Ovary (tissue), 9 donors: Measurements from ENCODE around the gene ZFAND2A. TPM values are rescaled to one million over a fixed set of nuclear protein-coding genes. Genes with fewer than 3 reads are reported as not detected.

Experiments
- DNase-seq, 5 donors: peaks; one replicate each; pipeline ENCODE4 v3.0.0-alpha.2; 2019 to 2020
- H3K27ac ChIP-seq, 2 donors: fragments of 200-600 bp; one replicate each; pipeline versions ENCODE4 v1.5.1 to v1.8.0; 2019 to 2022
- H3K27me3 ChIP-seq: fragments of 200-600 bp; one replicate; pipeline ENCODE4 v1.8.0; 2022
- H3K36me3 ChIP-seq: fragments of 200-600 bp; sonication (generic); one replicate; pipeline ENCODE4 v1.5.1; 2019
- H3K4me1 ChIP-seq: one replicate; pipeline ENCODE4 v1.8.1; 2013; ENCODE audit warnings: mild to moderate bottlenecking, moderate library complexity; ENCODE audit not compliant: insufficient read depth
- H3K4me3 ChIP-seq: fragments of 200-600 bp; sonication (generic); one replicate; pipeline ENCODE4 v1.5.1; 2017
- H3K9me3 ChIP-seq, 2 donors: fragments of 200-600 bp in 1 of 2; sonication (generic) in 1 of 2; one replicate each; pipeline versions ENCODE4 v1.5.1 to v1.8.1; 2013 to 2019; ENCODE audit warnings: mild to moderate bottlenecking in 1 of 2, moderate library complexity in 1 of 2
- EP300 ChIP-seq: sonication (generic); formaldehyde crosslinking; IDR thresholded peaks from one replicate; pipeline ENCODE4 v1.6.1; 2017; ENCODE audit warnings: antibody characterized with exemption
- POLR2A ChIP-seq: fragments of 450-650 bp; IDR thresholded peaks from one replicate; pipeline ENCODE4 v1.6.1; 2017; ENCODE audit warnings: antibody characterized with exemption, mild to moderate bottlenecking, moderate library complexity
- WGBS, 3 donors: extraction: QIAGEN DNeasy Blood & Tissue Kit in 1 of 3; methylation state at CpG; one replicate each; pipeline versions ENCODE4 v1.1.5 to v1.1.7; 2013 to 2017; 5-methylcytosine and 5-hydroxymethylcytosine counted together
- intact Hi-C, 4 donors: fragments of 100-400 bp; cut with DNase I; formaldehyde crosslinking; loops; one replicate each; pipeline versions ENCODE4 v1.11.0 to v1.15.1; 2022 to 2023
- polyA plus RNA-seq, 2 donors: library from polyadenylated mRNA; stranded (reverse); fragments of 200-250 nt in 1 of 2; fragments of 350-450 nt in 1 of 2; fragmentation: Illumina TruSeq in 1 of 2; extraction: RNeasy Lipid Tissue Mini Kit (QIAGEN cat#74804) in 1 of 2; gene quantifications; one replicate each; pipeline ENCODE4 v1.2.3, GENCODE V29; 2013 to 2014
- total RNA-seq, 7 donors: library from RNA; depleted of rRNA in 2 of 7; stranded (reverse); fragments of >200 nt in 2 of 7; fragmentation: NEBNext Ultra II Directional in 3 of 7; extraction: Animal tissue kit (Norgen Biotek cat#: 25700) in 3 of 7; gene quantifications; one replicate each; pipeline versions ENCODE4 v1.1.0 to v1.2.4, GENCODE V29; 2016 to 2023
- TF ChIP-seq, protein P1 (sequence below), 3 donors: fragments of 450-650 bp in 2 of 3; fragments of 200-600 bp in 1 of 3; IDR thresholded peaks; one replicate each; pipeline versions ENCODE4 v1.5.1 to v1.8.0; 2016 to 2022; ENCODE audit warnings: antibody characterized with exemption in 3 of 3, mild to moderate bottlenecking in 1 of 3
- donor health status: DM: no; HTN: no; CAD: no; lungs with moderate emphysema.
- donor health status: DM: no; HTN: no; CAD: no.
- donor health status: Bipolar disorder and iron deficiency.
- donor health status: DM: yes; HTN: yes; CAD: no.
- donor health status: DM: no; HTN: no; CAD: no.
- donor health status: DM: yes; HTN: yes; CAD: no.

Gene ZFAND2A
- total and polyA plus RNA-seq, 9 donors, result 8.1 to 34.9 (median 18.2) TPM

GRCh38 chr7:1141651-1142050, 18.3 kb downstream of the ZFAND2A start:
- H3K4me1 ChIP-seq, result peaks cover 3% of the 10 kb centered on the region
- no peak for DNase-seq
- intact Hi-C loops, result no loop called here

DNA sequence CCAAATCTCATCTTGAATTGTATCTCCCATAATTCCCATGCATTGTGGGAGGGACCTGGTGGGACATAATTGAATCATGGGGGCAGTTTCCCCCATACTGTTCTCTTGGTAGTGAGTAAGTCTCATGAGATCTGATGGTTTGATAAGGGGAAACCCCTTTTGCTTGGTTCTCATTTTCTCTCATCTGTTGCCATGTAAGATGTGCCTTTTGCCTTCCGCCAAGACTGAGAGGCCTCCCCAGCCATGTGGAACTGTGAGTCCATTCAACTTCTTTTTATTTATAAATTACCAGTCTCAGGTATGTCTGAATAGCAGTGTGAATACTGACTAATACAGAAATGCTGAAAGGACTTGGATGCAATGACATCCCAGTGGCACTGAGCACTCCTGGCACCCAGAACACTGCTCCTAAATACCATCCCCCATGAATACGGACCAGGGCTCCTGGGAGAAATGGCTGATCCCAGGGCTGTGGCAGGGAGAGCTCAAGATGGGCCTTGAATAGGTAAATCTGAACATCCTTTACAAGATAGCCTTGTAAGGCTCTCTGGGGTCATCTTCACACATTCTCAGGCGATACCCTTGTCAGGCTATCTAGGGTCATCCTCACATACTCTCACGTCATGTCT, 19.4 kb downstream of the ZFAND2A start:
- 83 to 88% (median 85%) methylated on average over 4 of the region's 4 CpGs for WGBS, 3 donors
- Histone ChIP-seq H3K27ac (no peak overlapping the region), H3K36me3 (no peaks in the 10 kb centered on the region), H3K9me3 (no peaks in the 10 kb centered on the region), H3K4me3 (no peak overlapping the region), H3K4me1 (peaks cover 3% of the 10 kb centered on the region), H3K27me3 (no peaks in the 10 kb centered on the region)
- intact Hi-C loops, result no loop called here
- peak in 1 of 5 donors; percentile 4 for DNase-seq
- TF ChIP-seq, protein P1, sequence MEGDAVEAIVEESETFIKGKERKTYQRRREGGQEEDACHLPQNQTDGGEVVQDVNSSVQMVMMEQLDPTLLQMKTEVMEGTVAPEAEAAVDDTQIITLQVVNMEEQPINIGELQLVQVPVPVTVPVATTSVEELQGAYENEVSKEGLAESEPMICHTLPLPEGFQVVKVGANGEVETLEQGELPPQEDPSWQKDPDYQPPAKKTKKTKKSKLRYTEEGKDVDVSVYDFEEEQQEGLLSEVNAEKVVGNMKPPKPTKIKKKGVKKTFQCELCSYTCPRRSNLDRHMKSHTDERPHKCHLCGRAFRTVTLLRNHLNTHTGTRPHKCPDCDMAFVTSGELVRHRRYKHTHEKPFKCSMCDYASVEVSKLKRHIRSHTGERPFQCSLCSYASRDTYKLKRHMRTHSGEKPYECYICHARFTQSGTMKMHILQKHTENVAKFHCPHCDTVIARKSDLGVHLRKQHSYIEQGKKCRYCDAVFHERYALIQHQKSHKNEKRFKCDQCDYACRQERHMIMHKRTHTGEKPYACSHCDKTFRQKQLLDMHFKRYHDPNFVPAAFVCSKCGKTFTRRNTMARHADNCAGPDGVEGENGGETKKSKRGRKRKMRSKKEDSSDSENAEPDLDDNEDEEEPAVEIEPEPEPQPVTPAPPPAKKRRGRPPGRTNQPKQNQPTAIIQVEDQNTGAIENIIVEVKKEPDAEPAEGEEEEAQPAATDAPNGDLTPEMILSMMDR (IDR thresholded peaks at IDR 0.05), result no peak
- no peak for TF ChIP-seq EP300
- no peak for TF ChIP-seq POLR2A

More at GRCh38 chr7:1141651-1142050, 18.3 kb downstream of the ZFAND2A start:
- H3K9me3 ChIP-seq, result no peaks in the 10 kb centered on the region
- no peak for TF ChIP-seq EP300
- no peak for TF ChIP-seq POLR2A
- TF ChIP-seq, protein P1 (IDR thresholded peaks at IDR 0.05), result no peak
- H3K4me3 ChIP-seq, result no peak overlapping the region
- no peaks in the 10 kb centered on the region for H3K27me3 ChIP-seq
- WGBS, 3 donors, result 78 to 81% (median 78%) methylated on average over 6 of the region's 6 CpGs
- no peak overlapping the region for H3K27ac ChIP-seq
- H3K36me3 ChIP-seq, result no peaks in the 10 kb centered on the region

DNA sequence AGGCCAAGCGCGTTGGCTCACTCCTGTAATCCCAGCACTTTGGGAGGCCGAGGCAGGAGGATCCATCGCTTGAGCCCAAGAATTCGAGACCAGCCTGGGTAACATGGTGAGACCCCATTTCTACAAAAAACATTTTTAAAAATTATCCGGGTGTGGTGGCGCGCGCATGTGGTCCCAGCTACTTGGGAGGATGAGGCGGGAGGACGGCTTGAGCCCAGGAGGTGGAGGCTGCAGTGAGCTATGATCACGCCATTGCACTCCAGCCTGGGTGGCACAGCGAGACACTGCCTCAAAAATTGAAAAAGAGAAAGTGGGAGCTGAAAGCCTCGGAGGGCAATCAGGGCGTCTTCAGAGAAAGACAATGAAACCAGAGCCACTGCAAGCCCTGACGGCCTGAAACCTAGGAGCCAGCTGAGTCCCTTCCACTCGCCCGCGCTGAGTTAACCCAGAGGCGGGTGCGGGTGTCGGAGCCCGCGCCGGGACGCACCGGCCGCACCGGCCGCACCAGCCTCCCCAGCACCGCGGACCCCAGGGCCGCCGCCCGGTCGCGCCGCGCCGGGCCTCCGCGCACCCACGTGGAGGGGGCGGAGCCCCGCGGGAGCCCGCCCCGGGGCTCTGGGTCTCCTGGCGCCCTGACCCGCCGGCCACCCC, 22.4 kb downstream of the ZFAND2A start:
- intact Hi-C loops, result no loop called here
- peak overlapping the region in 1 of 2 donors; percentile 33 for H3K27ac ChIP-seq
- no peak for DNase-seq

GRCh38 chr7:1136841-1137516, 23.0 kb downstream of the ZFAND2A start:
- 17 to 24% (median 19%) methylated on average over 9 of the region's 9 CpGs for WGBS, 3 donors
- no peak overlapping the region for H3K27ac ChIP-seq
- TF ChIP-seq EP300, result no peak
- TF ChIP-seq POLR2A, result no peak
- TF ChIP-seq, protein P1 (IDR thresholded peaks at IDR 0.05), result no peak
- no peaks in the 10 kb centered on the region for H3K9me3 ChIP-seq
- H3K4me3 ChIP-seq, result peak overlapping the region; percentile 60
- intact Hi-C loops, result no loop called here
- H3K4me1 ChIP-seq, result peaks cover 9% of the 10 kb centered on the region
- DNase-seq, result peak in 1 of 5 donors; percentile 7
- H3K36me3 ChIP-seq, result no peaks in the 10 kb centered on the region
- H3K27me3 ChIP-seq, result no peaks in the 10 kb centered on the region

More for the DNA sequence above, 22.4 kb downstream of the ZFAND2A start:
- H3K9me3 ChIP-seq, result no peaks in the 10 kb centered on the region
- H3K36me3 ChIP-seq, result no peaks in the 10 kb centered on the region
- peak overlapping the region; percentile 60 for H3K4me3 ChIP-seq
- TF ChIP-seq, protein P1 (IDR thresholded peaks at IDR 0.05), result no peak
- no peak for TF ChIP-seq POLR2A
- no peak for TF ChIP-seq EP300
- WGBS, 3 donors, result 5 to 12% (median 8%) methylated on average over 28 to 51 of the region's 51 CpGs
- no peaks in the 10 kb centered on the region for H3K27me3 ChIP-seq
- peaks cover 9% of the 10 kb centered on the region for H3K4me1 ChIP-seq
